Gastrocnemius medialis (tissue), 4 donors: ENCODE measurements around the gene ANXA2. TPM values are rescaled to one million over a fixed set of nuclear protein-coding genes. Genes with fewer than 3 reads are reported as not detected.
A peak's percentile ranks its signal among the peaks of the same experiment; 100 is the strongest.

Source experiments
- ATAC-seq, 2 donors: fragments of 150-250 bp; one replicate each; pipeline ENCODE4 v1.9.1; 2016
- DNase-seq, 2 donors: peaks; one replicate each; pipeline ENCODE4 v3.0.0-alpha.2; 2019
- H3K27ac ChIP-seq, 4 donors: fragments of 200-600 bp; sonication (generic); 1 replicate in 1 of 4; 2 replicates in 3 of 4; pipeline ENCODE4 v1.5.1; 2016 to 2018; ENCODE audit warnings: mild to moderate bottlenecking in 2 of 4, moderate library complexity in 1 of 4
- H3K27me3 ChIP-seq, 3 donors: fragments of 200-600 bp; sonication (generic) in 2 of 3; 1 replicate in 1 of 3; 2 replicates in 2 of 3; pipeline versions ENCODE4 v1.5.1 to v1.6.0; 2016 to 2019; ENCODE audit warnings: mild to moderate bottlenecking in 1 of 3, moderate library complexity in 1 of 3
- H3K36me3 ChIP-seq, 2 donors: fragments of 200-600 bp; sonication (generic) in 1 of 2; one replicate each; pipeline ENCODE4 v1.5.1; 2017 to 2018
- H3K4me1 ChIP-seq, 2 donors: fragments of 200-600 bp; sonication (generic) in 1 of 2; one replicate each; pipeline ENCODE4 v1.5.1; 2016 to 2017; ENCODE audit warnings: mild to moderate bottlenecking in 2 of 2
- H3K4me3 ChIP-seq, 4 donors: fragments of 200-600 bp; sonication (generic) in 3 of 4; 1 replicate in 1 of 4; 2 replicates in 3 of 4; pipeline ENCODE4 v1.5.1; 2016 to 2019; ENCODE audit warnings: mild to moderate bottlenecking in 2 of 4
- H3K9me3 ChIP-seq, 3 donors: fragments of 200-600 bp; sonication (generic) in 2 of 3; 1 replicate in 1 of 3; 2 replicates in 2 of 3; pipeline ENCODE4 v1.5.1; 2016 to 2019
- CTCF ChIP-seq, 5 experiments: fragments of 450-650 bp in 3 of 5; fragments of 200-600 bp in 2 of 5; sonication (generic) in 2 of 5; IDR thresholded peaks in 4 of 5; conservative IDR thresholded peaks in 1 of 5; 1 replicate in 4 of 5; 2 replicates in 1 of 5; pipeline ENCODE4 v1.5.1; 2016 to 2019; ENCODE audit warnings: antibody characterized with exemption in 5 of 5, mild to moderate bottlenecking in 3 of 5, moderate library complexity in 3 of 5
- POLR2A ChIP-seq, 2 donors: fragments of 450-650 bp; IDR thresholded peaks; one replicate each; pipeline ENCODE4 v1.6.1; 2017; ENCODE audit warnings: antibody characterized with exemption in 2 of 2, mild to moderate bottlenecking in 2 of 2, moderate library complexity in 2 of 2
- in situ Hi-C, 4 donors: fragments of 200-750 bp; cut with MboI; loops; one replicate each; pipeline versions ENCODE4 v1.15.0 to v1.8.0; 2017; ENCODE audit warnings: low sequenced_read_pairs in 4 of 4
- intact Hi-C: fragments of 100-400 bp; cut with DNase I; formaldehyde crosslinking; loops from one replicate; pipeline ENCODE4 v1.15.1; 2023; ENCODE audit warnings: low total_unique reads
- total RNA-seq, 4 donors: library from RNA; depleted of rRNA; stranded (reverse); fragments of >200 nt; gene quantifications; one replicate each; pipeline versions ENCODE4 v1.1.0 to v1.2.3, GENCODE V29; 2016

The ANXA2 gene
- total RNA-seq, 4 donors from 2014 or later = 266 to 386 (median 323) TPM

- in situ Hi-C loops = no loop called here
- intact Hi-C loops = no loop called here
These were observed 25.0 kb downstream of the ANXA2 start for GRCh38 chr15:60372756-60373155.

GRCh38 chr15:60372227-60372626, 25.6 kb downstream of the ANXA2 start:
- no peaks in the 10 kb centered on the region for H3K27me3 ChIP-seq
- peaks cover 0 to 18% of the 10 kb centered on the region in 2 donors for H3K36me3 ChIP-seq
- no peaks in the 10 kb centered on the region for H3K9me3 ChIP-seq
- in situ Hi-C loops (no loop called here), intact Hi-C loops (no loop called here)
- no peak overlapping the region for H3K4me3 ChIP-seq
- ATAC-seq = no peak
- H3K27ac ChIP-seq = peak overlapping the region; percentile 82 to 89 (median 88)
- TF ChIP-seq POLR2A (IDR thresholded peaks at IDR 0.05) (no peak), CTCF (IDR thresholded peaks at IDR 0.05 in 4 of 5, conservative IDR thresholded peaks at IDR 0.05 in 1 of 5) (no peak)
- DNase-seq = no peak
- H3K4me1 ChIP-seq = peaks cover 81 to 83% of the 10 kb centered on the region in 2 donors

More at GRCh38 chr15:60372756-60373155, 25.0 kb downstream of the ANXA2 start:
- no peak for TF ChIP-seq POLR2A (IDR thresholded peaks at IDR 0.05)
- TF ChIP-seq CTCF (IDR thresholded peaks at IDR 0.05 in 4 of 5, conservative IDR thresholded peaks at IDR 0.05 in 1 of 5) = no peak
- peak overlapping the region; percentile 82 to 89 (median 88) for H3K27ac ChIP-seq
- no peak for DNase-seq
- no peak overlapping the region for H3K4me3 ChIP-seq
- peaks cover 86 to 88% of the 10 kb centered on the region in 2 donors for H3K4me1 ChIP-seq
- peaks cover 0 to 18% of the 10 kb centered on the region in 2 donors for H3K36me3 ChIP-seq
- ATAC-seq = no peak
- H3K9me3 ChIP-seq = no peaks in the 10 kb centered on the region
- no peaks in the 10 kb centered on the region for H3K27me3 ChIP-seq

- H3K27me3 ChIP-seq = no peaks in the 10 kb centered on the region
- no peaks in the 10 kb centered on the region for H3K9me3 ChIP-seq
- peak; percentile 5 to 17 for ATAC-seq
- H3K36me3 ChIP-seq = peaks cover 0 to 14% of the 10 kb centered on the region in 2 donors
- peak overlapping the region; percentile 82 to 89 (median 88) for H3K27ac ChIP-seq
- peak overlapping the region in 1 of 4 donors; percentile 10 for H3K4me3 ChIP-seq
- TF ChIP-seq CTCF (IDR thresholded peaks at IDR 0.05 in 4 of 5, conservative IDR thresholded peaks at IDR 0.05 in 1 of 5) (no peak), POLR2A (IDR thresholded peaks at IDR 0.05) (no peak)
- peaks cover 72 to 74% of the 10 kb centered on the region in 2 donors for H3K4me1 ChIP-seq
- peak in 1 of 2 donors; percentile 64 for DNase-seq
- intact Hi-C loops (no loop called here), in situ Hi-C loops (no loop called here)
These were observed 26.4 kb downstream of the ANXA2 start for GRCh38 chr15:60371175-60372051.

GRCh38 chr15:60370869-60371136, 27.0 kb downstream of the ANXA2 start:
- in situ Hi-C loops = no loop called here
- Histone ChIP-seq H3K4me1 (peaks cover 66 to 68% of the 10 kb centered on the region in 2 donors), H3K27ac (peak overlapping the region; percentile 82 to 89 (median 88)), H3K4me3 (no peak overlapping the region), H3K9me3 (no peaks in the 10 kb centered on the region), H3K27me3 (no peaks in the 10 kb centered on the region), H3K36me3 (peaks cover 0 to 8% of the 10 kb centered on the region in 2 donors)
- DNase-seq (no peak), ATAC-seq (no peak)
- intact Hi-C loops = no loop called here
- TF ChIP-seq POLR2A (IDR thresholded peaks at IDR 0.05) (no peak), CTCF (IDR thresholded peaks at IDR 0.05 in 4 of 5, conservative IDR thresholded peaks at IDR 0.05 in 1 of 5) (no peak)
